Breast epithelium (tissue), 4 donors: ENCODE data around the gene ZNF384. TPM values are rescaled to one million over a fixed set of nuclear protein-coding genes. Genes with fewer than 3 reads are reported as not detected.

ENCODE experiments used
- DNase-seq, 2 donors: peaks; one replicate each; pipeline ENCODE4 v3.0.0-alpha.2; 2019; ENCODE audit warnings: low spot score in 2 of 2
- H3K27ac ChIP-seq, 2 donors: fragments of 200-600 bp; sonication (generic) in 1 of 2; one replicate each; pipeline ENCODE4 v1.5.1; 2016 to 2019; ENCODE audit warnings: mild to moderate bottlenecking in 1 of 2
- H3K27me3 ChIP-seq, 2 donors: fragments of 200-600 bp; sonication (generic) in 1 of 2; one replicate each; pipeline versions ENCODE4 v1.5.1 to v1.6.0; 2017 to 2019; ENCODE audit warnings: control low read depth in 1 of 2, mild to moderate bottlenecking in 1 of 2
- H3K36me3 ChIP-seq: fragments of 200-600 bp; one replicate; pipeline ENCODE4 v1.5.1; 2019
- H3K4me1 ChIP-seq, 2 donors: fragments of 200-600 bp; sonication (generic); one replicate each; pipeline ENCODE4 v1.5.1; 2016 to 2019; ENCODE audit warnings: control low read depth in 1 of 2
- H3K4me3 ChIP-seq, 3 donors: fragments of 200-600 bp; sonication (generic); 1 replicate in 2 of 3; 2 replicates in 1 of 3; pipeline ENCODE4 v1.5.1; 2016 to 2019; ENCODE audit warnings: mild to moderate bottlenecking in 3 of 3, moderate library complexity in 2 of 3
- H3K9me3 ChIP-seq, 2 donors: fragments of 200-600 bp; sonication (generic) in 1 of 2; one replicate each; pipeline ENCODE4 v1.5.1; 2016 to 2019; ENCODE audit warnings: control low read depth in 1 of 2
- CTCF ChIP-seq, 3 donors: fragments of 450-650 bp; IDR thresholded peaks; one replicate each; pipeline ENCODE4 v1.5.1; 2016 to 2017; ENCODE audit warnings: antibody characterized with exemption in 3 of 3, mild to moderate bottlenecking in 3 of 3, moderate library complexity in 3 of 3
- POLR2A ChIP-seq: fragments of 450-650 bp; IDR thresholded peaks from one replicate; pipeline ENCODE4 v1.6.1; 2016; ENCODE audit warnings: antibody characterized with exemption, mild to moderate bottlenecking, moderate library complexity
- POLR2AphosphoS5 ChIP-seq, 3 donors: sonication (generic); formaldehyde crosslinking; IDR thresholded peaks; one replicate each; pipeline ENCODE4 v1.6.1; 2017; ENCODE audit warnings: antibody characterized with exemption in 3 of 3
- intact Hi-C: fragments of 100-400 bp; cut with DNase I; formaldehyde crosslinking; loops from one replicate; pipeline ENCODE4 v1.15.1; 2023; ENCODE audit warnings: low total_unique reads
- total RNA-seq, 3 donors: library from RNA; depleted of rRNA; stranded (reverse); fragments of >200 nt; gene quantifications; one replicate each; pipeline ENCODE4 v1.1.0, GENCODE V29; 2016

The ZNF384 gene
- total RNA-seq, 3 donors from 2014 or later, result 34.4 to 57.0 (median 49.5) TPM

- Histone ChIP-seq H3K27ac (no peak overlapping the region), H3K9me3 (no peaks in the 10 kb centered on the region), H3K4me3 (no peak overlapping the region), H3K4me1 (no peaks in the 10 kb centered on the region), H3K27me3 (no peaks in the 10 kb centered on the region), H3K36me3 (no peaks in the 10 kb centered on the region)
- DNase-seq, result no peak
- intact Hi-C loops, result no loop called here
- TF ChIP-seq POLR2AphosphoS5 (IDR thresholded peaks at IDR 0.05), result no peak
- TF ChIP-seq POLR2A, result no peak
- no peak for TF ChIP-seq CTCF (IDR thresholded peaks at IDR 0.05)
Observed at GRCh38 chr12:6643569-6644256, 45.5 kb downstream of the ZNF384 start.

GRCh38 chr12:6641131-6641530 is 48.0 kb downstream of the ZNF384 start:
- TF ChIP-seq POLR2A (no peak), CTCF (IDR thresholded peaks at IDR 0.05) (no peak), POLR2AphosphoS5 (IDR thresholded peaks at IDR 0.05) (no peak)
- intact Hi-C loops, result no loop called here

GRCh38 chr12:6640497-6640896 is 48.7 kb downstream of the ZNF384 start:
- TF ChIP-seq POLR2AphosphoS5 (IDR thresholded peaks at IDR 0.05), result no peak
- no peak for TF ChIP-seq POLR2A
- no peak for TF ChIP-seq CTCF (IDR thresholded peaks at IDR 0.05)
- no peak overlapping the region for H3K27ac ChIP-seq

More at GRCh38 chr12:6641131-6641530, 48.0 kb downstream of the ZNF384 start:
- no peaks in the 10 kb centered on the region for H3K4me1 ChIP-seq
- no peaks in the 10 kb centered on the region for H3K36me3 ChIP-seq
- H3K27ac ChIP-seq, result no peak overlapping the region
- no peaks in the 10 kb centered on the region for H3K27me3 ChIP-seq
- no peaks in the 10 kb centered on the region for H3K9me3 ChIP-seq
- no peak overlapping the region for H3K4me3 ChIP-seq
- no peak for DNase-seq

GRCh38 chr12:6639151-6639801 is 49.9 kb downstream of the ZNF384 start:
- no peaks in the 10 kb centered on the region for H3K36me3 ChIP-seq
- no peaks in the 10 kb centered on the region for H3K27me3 ChIP-seq
- no peak for TF ChIP-seq POLR2A
- no peak for TF ChIP-seq POLR2AphosphoS5 (IDR thresholded peaks at IDR 0.05)
- TF ChIP-seq CTCF (IDR thresholded peaks at IDR 0.05), result no peak
- no peak overlapping the region for H3K4me3 ChIP-seq
- H3K4me1 ChIP-seq, result no peaks in the 10 kb centered on the region
- DNase-seq, result no peak
- H3K9me3 ChIP-seq, result no peaks in the 10 kb centered on the region
- intact Hi-C loops, result no loop called here
- no peak overlapping the region for H3K27ac ChIP-seq

More at GRCh38 chr12:6640497-6640896, 48.7 kb downstream of the ZNF384 start:
- intact Hi-C loops, result no loop called here
- no peaks in the 10 kb centered on the region for H3K27me3 ChIP-seq
- DNase-seq, result no peak
- H3K4me1 ChIP-seq, result no peaks in the 10 kb centered on the region
- H3K36me3 ChIP-seq, result no peaks in the 10 kb centered on the region
- no peak overlapping the region for H3K4me3 ChIP-seq
- no peaks in the 10 kb centered on the region for H3K9me3 ChIP-seq

GRCh38 chr12:6638305-6638704 is 50.9 kb downstream of the ZNF384 start:
- TF ChIP-seq CTCF (IDR thresholded peaks at IDR 0.05) (no peak), POLR2A (no peak), POLR2AphosphoS5 (IDR thresholded peaks at IDR 0.05) (no peak)
- no peaks in the 10 kb centered on the region for H3K36me3 ChIP-seq
- no peaks in the 10 kb centered on the region for H3K4me1 ChIP-seq
- intact Hi-C loops, result no loop called here
- DNase-seq, result no peak
- no peak overlapping the region for H3K4me3 ChIP-seq
- H3K9me3 ChIP-seq, result no peaks in the 10 kb centered on the region
- no peak overlapping the region for H3K27ac ChIP-seq
- H3K27me3 ChIP-seq, result no peaks in the 10 kb centered on the region
